GM19240 (cell line): ENCODE measurements around the gene PIK3CG.
"Not testable (repeated sequence)": the region's sequence is repeated elsewhere in the genome, so short reads cannot be mapped to it uniquely, and the experiment has no call there.

ENCODE experiments used
- DNase-seq: peaks from one replicate; pipeline ENCODE4 v3.0.0; 2011; ENCODE audit warnings: low spot score; ENCODE audit not compliant: insufficient read length

PIK3CG gene

GRCh38 chr7:106865130-106866041 is at the start of gene PIK3CG:
TSS of gene PIK3CG (plus strand) at chr7:106865282. CDS start at chr7:106867562, 2,280 bp downstream.
- no peak for DNase-seq

- DNase-seq: no peak
Measured at GRCh38 chr7:106817098-106817497, 48.0 kb upstream of the PIK3CG start.

GRCh38 chr7:106818736-106819135 is 46.3 kb upstream of the PIK3CG start:
- no peak for DNase-seq

- no peak for DNase-seq
Measured at GRCh38 chr7:106819546-106819945, 45.5 kb upstream of the PIK3CG start.

GRCh38 chr7:106820321-106821217 is 44.5 kb upstream of the PIK3CG start:
- DNase-seq: no peak

GRCh38 chr7:106823631-106824030 is 41.5 kb upstream of the PIK3CG start:
- no peak for DNase-seq

GRCh38 chr7:106824458-106824857 is 40.6 kb upstream of the PIK3CG start:
- DNase-seq: no peak

- DNase-seq: no peak
Measured at GRCh38 chr7:106827626-106828025, 37.5 kb upstream of the PIK3CG start.

GRCh38 chr7:106829496-106829895 is 35.6 kb upstream of the PIK3CG start:
- DNase-seq: no peak

GRCh38 chr7:106830896-106831295 is 34.2 kb upstream of the PIK3CG start:
- DNase-seq: not testable (repeated sequence)

GRCh38 chr7:106836816-106837215 is 28.3 kb upstream of the PIK3CG start:
- no peak for DNase-seq

GRCh38 chr7:106839511-106839910 is 25.6 kb upstream of the PIK3CG start:
- no peak for DNase-seq

- DNase-seq: no peak
Measured at GRCh38 chr7:106840342-106840741, 24.7 kb upstream of the PIK3CG start.

- DNase-seq: no peak
Measured at GRCh38 chr7:106841896-106842390, 23.1 kb upstream of the PIK3CG start.

- no peak for DNase-seq
Measured at GRCh38 chr7:106844279-106844997, 20.6 kb upstream of the PIK3CG start.

- DNase-seq: no peak
Measured at GRCh38 chr7:106848049-106848448, 17.0 kb upstream of the PIK3CG start.

GRCh38 chr7:106848851-106849442 is 16.1 kb upstream of the PIK3CG start:
- no peak for DNase-seq

GRCh38 chr7:106851632-106852031 is 13.4 kb upstream of the PIK3CG start:
- DNase-seq: not testable (repeated sequence)

GRCh38 chr7:106853250-106853908 is 11.7 kb upstream of the PIK3CG start:
- no peak for DNase-seq

- no peak for DNase-seq
Measured at GRCh38 chr7:106855540-106856132, 9.4 kb upstream of the PIK3CG start.
